ENCODE measurements around the gene MTFP1.
"Not testable (repeated sequence)": the region's sequence is repeated elsewhere in the genome, so short reads cannot be mapped to it uniquely, and the experiment has no call there.

MTFP1 gene

GRCh38 chr22:30402028-30402765 is 23.4 kb upstream of the MTFP1 start:
- no peak for DNase-seq (ENCODE audit: low read depth, low spot score)

DNA sequence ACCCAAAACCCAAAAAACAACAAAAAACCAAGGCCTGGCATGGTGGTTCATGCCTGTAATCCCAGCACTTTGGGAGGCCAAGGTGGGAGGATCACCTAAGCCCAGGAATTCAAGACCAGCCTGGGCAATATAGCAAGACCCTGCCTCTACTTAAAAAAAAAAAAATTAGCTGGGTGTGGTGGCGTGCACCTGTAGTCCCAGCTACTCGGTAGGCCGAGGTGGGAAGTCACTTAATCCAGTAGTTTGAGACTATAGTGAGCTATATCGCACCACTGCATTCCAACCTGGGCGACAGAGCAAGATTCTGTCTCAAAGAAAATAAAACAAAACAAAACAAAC is 22.8 kb upstream of the MTFP1 start:
- not testable (repeated sequence) for DNase-seq (ENCODE audit: low read depth, low spot score)

GRCh38 chr22:30404307-30404706 is 21.3 kb upstream of the MTFP1 start:
- no peak for DNase-seq (ENCODE audit: low read depth, low spot score)

- no peak for DNase-seq (ENCODE audit: low read depth, low spot score)
Measured at GRCh38 chr22:30405731-30406130, 19.8 kb upstream of the MTFP1 start.

GRCh38 chr22:30406400-30406799 is 19.2 kb upstream of the MTFP1 start:
- DNase-seq (ENCODE audit: low read depth, low spot score): no peak

GRCh38 chr22:30408388-30409102 is 17.0 kb upstream of the MTFP1 start:
- DNase-seq (ENCODE audit: low read depth, low spot score): no peak

GRCh38 chr22:30411780-30412179 is 13.8 kb upstream of the MTFP1 start:
- DNase-seq (ENCODE audit: low read depth, low spot score): no peak

DNA sequence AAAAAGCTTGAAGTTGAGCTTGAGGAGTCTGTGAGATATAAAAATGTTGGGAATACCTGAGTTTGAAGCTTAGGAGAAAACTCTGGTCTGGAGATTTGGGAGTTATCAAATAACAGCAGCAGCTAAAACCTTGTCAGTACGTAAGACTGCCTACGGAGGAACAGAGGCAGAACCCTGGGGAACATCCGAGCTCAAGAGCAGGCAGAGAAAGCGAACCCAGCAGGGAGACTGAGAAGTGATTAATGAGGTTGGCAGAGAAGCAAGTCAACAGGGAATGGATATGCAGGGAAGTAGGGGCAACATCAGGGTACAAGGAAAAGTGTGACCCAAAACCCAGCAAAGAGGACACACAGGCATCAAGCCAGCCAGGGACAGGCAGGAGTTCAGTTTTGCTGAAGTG is 12.6 kb upstream of the MTFP1 start:
- DNase-seq (ENCODE audit: low read depth, low spot score): no peak

DNA sequence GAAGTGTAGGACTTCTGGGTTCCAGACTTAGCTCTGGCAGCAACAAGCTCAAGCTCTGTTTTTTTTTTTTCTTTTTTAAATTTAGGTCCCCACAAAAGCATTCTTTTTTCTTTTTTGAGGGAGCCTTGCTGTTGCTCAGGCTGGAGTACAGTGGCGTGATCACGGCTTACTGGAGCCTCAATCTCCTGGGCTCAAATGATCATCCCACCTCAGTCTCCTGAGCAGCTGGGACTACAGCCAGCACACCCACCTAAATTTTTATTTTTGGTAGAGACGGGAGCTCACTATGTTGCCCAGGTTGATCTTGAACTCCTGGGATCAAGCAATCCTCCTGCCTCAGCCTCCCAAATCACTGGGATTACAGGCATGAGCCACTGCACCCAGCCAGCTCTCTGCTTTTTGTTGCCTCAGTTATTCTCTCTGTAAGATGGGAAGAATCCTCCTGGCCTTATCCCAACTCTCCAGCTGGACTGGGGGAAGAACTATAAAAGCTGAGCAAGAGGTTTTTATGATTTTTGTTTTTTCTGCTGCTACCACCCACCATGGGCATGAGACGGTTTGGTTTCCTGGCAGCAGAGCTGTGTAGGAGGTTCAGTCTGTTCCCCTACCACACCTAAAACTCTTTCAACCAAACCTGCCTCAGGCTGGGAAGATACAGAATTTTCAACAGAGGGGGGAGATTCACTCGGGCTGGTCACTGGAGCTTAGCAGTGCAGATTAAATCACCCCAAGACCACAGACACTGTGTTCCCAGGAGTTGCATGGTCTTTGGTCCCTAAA is 11.6 kb upstream of the MTFP1 start:
- DNase-seq (ENCODE audit: low read depth, low spot score): no peak

- DNase-seq (ENCODE audit: low read depth, low spot score): no peak
Measured at GRCh38 chr22:30414525-30415047, 11.0 kb upstream of the MTFP1 start.

DNA sequence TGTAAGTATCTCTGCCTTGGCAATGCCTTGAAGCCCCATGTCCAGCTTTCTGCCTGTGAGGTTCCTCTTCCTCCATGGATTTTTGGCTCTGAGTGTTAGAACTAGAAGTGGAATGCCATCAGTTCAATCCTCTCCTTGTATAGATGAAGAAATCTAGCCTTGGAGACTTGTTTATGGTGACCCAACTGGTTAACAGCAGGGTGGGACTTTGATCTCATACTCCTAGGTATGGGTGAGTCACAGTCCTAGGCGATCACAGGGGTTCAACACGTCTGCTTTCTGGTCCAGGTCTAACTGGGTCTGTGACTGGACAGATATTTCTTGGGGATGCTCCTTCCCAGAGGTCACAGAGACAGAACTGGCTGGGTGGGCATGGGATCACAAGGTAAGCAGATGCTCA is 9.2 kb upstream of the MTFP1 start:
- DNase-seq (ENCODE audit: low read depth, low spot score): no peak

DNA sequence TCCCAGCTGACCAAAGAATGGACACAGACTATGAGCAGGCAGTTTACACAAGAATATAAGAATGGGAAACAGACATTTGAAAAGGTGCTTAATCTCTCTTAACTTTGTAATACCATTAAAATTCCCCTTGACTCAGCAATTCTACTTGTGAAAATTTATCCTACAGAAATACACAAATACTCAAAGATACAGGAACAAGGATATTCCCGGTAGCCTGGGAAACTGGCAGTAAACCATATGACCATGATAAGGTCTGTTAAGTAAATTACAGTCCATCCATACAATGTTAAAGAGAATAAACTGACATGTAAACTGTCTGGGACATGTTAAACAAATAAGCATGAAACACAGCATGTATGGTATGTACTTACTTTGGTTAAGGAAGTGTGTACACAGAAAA is 8.7 kb upstream of the MTFP1 start:
- no peak for DNase-seq (ENCODE audit: low read depth, low spot score)

DNA sequence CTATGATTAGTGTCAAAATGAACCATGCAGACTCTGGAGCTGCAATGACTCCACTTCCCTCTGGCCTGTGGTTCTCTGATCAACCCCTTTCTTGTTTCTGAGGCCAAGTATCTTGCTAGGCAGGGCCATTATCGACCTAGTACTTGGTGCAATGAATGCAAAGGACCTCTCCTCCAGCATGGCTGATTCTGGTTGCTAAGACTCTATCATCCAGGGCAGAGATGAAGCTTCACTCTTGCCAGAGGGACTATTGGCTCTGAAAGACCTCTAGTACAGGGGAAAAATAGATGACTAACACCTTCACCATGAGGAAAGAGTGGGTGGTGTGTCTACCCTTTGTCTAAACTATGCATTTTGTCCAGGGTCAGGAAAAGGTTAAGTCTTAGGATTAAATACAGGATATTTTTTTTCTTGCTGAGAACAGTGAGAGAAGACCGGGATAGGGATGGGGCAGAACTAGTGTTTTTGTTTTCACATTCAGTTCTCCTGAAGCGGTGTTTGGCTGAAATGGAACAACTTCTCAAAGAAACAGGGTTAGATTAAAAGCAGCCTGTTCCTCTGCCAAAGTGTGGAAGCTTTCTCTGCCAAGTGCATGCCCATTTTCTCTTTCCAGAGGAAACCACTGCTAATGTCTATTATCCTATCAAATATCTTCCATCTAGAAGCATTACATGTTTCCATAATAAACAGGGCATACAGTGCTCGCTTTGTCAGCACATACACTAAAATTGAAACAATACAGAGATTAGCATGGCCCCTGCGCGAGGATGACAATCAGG is 5.0 kb upstream of the MTFP1 start:
- DNase-seq (ENCODE audit: low read depth, low spot score): no peak

GRCh38 chr22:30421695-30422480 is 3.7 kb upstream of the MTFP1 start:
- no peak for DNase-seq (ENCODE audit: low read depth, low spot score)

- DNase-seq (ENCODE audit: low read depth, low spot score): peak; percentile 76
Measured at GRCh38 chr22:30422481-30423300, 2.9 kb upstream of the MTFP1 start.

GRCh38 chr22:30423301-30423958 is 2.1 kb upstream of the MTFP1 start:
- no peak for DNase-seq (ENCODE audit: low read depth, low spot score)

DNA sequence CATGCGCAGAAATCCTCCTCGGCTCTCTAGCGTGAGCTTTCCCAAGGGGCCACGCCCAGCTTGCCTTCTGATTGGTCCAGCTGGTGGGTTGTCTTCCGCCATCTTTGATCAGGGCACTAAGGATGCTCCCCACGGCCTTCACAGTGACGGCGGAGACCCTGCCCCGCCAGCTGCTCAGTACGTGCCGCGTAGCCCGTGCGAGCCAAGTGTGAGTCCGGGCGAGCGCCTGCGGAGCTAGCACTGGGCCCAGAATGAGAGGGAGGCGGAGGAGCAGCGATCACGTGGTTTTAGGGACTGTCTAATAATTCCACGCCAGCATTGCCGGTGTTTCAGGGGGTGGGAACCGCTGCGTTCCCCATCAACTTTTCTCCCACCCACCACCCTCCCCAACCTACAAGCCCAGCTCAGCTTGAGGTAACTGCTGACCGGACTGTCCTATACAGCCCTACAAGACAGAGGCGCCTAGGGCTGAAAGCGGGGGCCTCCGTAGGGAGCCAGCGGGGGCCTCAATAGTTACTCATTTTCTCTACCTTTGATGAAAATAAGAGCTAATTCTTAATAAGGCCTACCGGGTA is 1.5 kb upstream of the MTFP1 start:
- DNase-seq (ENCODE audit: low read depth, low spot score): peak; percentile 99

GRCh38 chr22:30424534-30425326 is 838 bp upstream of the MTFP1 start:
- DNase-seq (ENCODE audit: low read depth, low spot score): no peak
